NCI-H1417 (cell line): Measurements from ENCODE around the gene LRRC3.
A peak's percentile ranks its signal among the peaks of the same experiment; 100 is the strongest.
"Not testable (repeated sequence)": the region's sequence is repeated elsewhere in the genome, so short reads cannot be mapped to it uniquely, and the experiment has no call there.

Source experiments
- DNase-seq, 3 experiments: peaks; one replicate each; lab custom pipeline; 2025; lab: John Stamatoyannopoulos, UW

Gene LRRC3

GRCh38 chr21:44454747-44455523 is at the start of gene LRRC3:
Gene LRRC3 (plus strand): TSS chr21:44455510. CDS start chr21:44456645, 1,135 bp downstream.
- DNase-seq, result peak; percentile 85 to 95 (median 94)

DNA sequence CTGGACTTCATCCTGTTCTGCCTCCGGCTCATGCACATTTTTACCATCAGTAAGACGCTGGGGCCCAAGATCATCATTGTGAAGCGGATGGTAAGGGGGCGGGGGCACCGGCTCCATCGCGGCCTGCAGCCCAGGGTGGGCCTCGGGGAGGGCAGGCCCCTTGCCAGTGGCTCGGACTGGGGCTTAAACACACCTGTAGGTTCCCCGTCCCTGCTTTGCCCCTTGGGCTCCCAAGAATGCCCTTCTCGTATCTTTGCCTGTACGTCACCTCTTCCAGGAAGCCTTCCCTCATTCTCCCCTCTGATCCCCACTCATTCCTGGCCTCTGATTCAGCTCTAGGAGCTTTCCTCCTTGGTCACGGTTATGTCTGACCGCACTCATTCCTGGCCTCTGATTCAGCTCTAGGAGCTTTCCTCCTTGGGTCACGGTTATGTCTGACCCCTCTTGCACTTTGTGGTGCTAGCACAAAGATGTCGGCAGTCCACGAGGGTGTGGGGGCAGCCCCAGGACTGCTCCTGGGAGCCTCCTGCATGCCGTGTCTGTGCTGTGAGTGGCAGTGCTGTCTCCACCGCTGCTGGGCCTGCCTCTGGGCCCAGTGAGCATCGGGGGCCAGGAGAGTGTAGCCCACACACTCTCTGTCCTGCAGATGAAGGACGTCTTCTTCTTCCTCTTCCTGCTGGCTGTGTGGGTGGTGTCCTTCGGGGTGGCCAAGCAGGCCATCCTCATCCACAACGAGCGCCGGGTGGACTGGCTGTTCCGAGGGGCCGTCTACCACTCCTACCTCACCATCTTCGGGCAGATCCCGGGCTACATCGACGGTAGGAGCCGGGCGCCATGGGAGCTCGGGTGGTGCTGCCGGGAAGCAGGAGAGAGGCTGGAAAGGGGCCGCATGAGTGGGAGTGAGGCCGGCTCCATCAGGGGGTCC is 49.1 kb upstream of the LRRC3 start:
- no peak for DNase-seq

- DNase-seq, result no peak
These were observed 48.4 kb upstream of the LRRC3 start for GRCh38 chr21:44406953-44407352.

GRCh38 chr21:44407493-44407892 is 47.8 kb upstream of the LRRC3 start:
- DNase-seq, result no peak

- DNase-seq, result no peak
These were observed 47.1 kb upstream of the LRRC3 start for GRCh38 chr21:44408226-44408625.

GRCh38 chr21:44413566-44414290 is 41.6 kb upstream of the LRRC3 start:
- DNase-seq, result no peak

DNA sequence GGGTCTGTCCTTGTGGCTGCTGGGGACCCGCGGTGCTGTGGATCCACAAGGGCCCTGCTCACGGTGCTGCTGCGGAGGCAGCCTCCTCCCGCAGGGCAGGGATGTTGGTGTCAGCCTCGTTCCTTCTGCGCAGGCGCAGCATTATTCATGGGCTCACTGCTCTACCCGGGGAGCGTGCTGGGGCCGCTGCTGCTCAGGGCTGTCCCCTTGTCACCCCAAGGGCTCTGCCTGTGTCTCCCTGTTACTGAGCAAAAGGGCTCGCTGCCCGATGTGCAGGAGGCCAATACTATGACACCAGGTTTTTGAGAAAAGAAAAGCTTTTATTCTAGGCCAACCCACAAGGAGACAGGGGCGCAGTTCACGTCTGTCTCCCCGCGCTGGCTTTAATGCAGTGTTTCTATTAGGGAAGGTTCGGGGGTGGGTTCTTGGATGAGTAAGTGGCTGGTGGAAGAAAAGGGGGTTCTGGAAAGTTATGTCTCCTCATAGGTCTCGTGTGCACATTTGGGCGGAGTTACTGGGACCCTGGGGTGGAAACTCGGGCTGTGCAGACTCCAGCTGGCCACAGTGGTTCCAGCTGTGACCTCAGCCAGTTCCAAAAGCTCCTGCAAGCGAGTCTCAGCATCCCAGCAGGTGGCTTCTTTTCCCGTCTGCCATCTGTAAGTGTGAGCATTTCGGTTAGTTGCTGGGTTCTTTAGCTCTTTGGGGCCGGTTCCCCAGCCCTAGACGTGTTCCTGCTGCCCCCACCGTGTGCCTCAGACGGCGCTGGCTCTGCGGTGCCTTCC is 40.8 kb upstream of the LRRC3 start:
- no peak for DNase-seq

DNA sequence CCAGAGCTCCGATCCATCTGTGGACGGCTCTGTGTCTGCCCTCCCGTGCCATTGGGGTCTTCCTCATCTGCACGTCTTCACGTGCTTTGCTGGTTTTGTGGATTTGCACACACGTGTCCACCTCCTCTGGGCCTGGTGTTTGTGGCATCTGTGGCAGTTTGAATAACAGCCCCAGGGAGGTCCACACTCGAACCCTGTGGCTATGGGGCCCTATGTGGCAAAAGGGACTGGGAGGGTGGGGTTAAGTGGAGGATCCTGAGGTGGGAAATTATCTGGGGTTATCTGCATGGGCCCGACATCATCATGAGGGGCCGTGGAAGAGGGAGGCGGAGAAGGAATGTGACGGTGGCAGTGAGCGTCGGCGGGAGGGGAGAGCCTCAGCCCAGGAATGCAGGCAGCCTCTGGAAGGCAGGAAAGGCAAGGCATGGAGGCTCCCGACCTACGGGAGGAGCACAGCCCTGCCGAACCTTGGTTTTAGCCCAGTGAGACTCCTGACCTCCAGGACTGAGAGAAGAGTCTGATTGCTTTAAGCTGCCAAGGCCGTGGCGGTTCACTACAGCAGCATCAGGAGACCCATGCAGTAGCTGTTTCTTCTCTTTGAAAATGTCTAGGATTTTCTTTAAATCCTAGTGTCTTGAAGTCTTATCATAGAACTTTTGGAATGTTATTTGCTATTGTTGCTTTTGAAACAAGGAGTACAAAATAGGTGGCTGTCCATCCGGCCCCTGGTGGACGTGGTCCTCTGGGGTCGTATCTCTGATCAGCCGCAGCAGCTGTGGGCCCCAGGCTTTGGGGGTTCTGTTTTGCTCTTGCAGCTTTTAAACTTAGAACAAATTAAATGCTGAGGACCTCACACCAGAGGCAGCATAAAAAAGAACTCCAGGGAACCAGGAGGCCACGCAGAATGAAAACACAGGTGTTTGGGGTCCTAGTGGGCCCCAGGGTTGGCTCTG is 40.0 kb upstream of the LRRC3 start:
- no peak for DNase-seq

GRCh38 chr21:44416193-44416592 is 39.1 kb upstream of the LRRC3 start:
- DNase-seq, result no peak

GRCh38 chr21:44417621-44418107 is 37.6 kb upstream of the LRRC3 start:
- DNase-seq, result not testable (repeated sequence)

DNA sequence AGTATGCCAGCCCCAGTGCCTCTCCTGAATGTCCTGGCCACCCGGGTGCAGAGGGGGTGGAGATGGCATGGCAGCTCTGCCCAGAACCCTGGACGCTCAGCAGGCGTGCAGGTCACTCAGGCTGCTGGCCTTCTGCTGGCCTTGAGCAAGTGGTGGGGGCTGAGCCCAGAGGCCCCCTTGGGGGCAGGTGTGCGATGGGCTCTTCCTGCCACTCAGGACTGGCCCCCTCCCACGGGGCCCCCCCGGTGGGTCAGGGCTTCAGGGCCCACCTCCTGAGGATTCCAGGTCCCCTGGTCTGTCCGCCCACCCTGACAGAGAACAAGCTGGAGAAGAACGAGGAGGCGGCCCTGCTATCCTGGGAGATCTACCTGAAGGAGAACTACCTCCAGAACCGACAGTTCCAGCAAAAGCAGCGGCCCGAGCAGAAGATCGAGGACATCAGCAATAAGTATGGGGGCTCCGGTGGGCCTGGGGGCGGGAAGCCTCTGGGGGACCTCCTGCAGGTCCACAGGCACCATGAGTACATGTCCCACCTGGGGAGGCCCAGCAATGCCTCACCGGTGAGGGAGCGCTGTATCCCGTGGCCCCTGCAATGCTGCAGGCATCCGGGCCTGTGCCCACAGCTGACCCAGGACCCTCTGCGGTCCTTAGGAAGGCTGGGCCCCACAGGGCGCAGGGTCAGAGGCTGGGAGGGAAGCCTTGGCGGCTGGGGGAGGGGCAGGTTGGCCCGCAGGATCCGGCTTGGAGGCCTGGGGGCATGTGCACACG is 37.0 kb upstream of the LRRC3 start:
- DNase-seq, result no peak

DNA sequence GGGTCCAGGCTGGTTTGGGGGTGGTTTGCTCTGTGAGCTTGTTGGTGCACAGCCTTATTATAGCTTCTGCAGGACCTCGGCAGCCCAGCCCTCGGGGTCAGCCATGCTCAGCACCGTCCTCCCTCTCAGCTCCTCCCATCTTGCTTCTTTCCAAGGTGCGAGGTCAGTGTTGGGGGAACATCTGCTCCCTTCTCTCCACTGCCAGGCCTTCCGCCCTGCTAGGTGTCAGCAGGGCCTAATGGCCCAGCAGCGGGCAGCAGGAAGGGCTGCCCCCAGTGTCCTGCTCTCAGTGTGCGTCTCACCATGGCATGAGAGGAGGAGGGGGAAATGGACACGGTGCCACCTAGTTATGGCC is 36.5 kb upstream of the LRRC3 start:
- DNase-seq, result no peak

DNA sequence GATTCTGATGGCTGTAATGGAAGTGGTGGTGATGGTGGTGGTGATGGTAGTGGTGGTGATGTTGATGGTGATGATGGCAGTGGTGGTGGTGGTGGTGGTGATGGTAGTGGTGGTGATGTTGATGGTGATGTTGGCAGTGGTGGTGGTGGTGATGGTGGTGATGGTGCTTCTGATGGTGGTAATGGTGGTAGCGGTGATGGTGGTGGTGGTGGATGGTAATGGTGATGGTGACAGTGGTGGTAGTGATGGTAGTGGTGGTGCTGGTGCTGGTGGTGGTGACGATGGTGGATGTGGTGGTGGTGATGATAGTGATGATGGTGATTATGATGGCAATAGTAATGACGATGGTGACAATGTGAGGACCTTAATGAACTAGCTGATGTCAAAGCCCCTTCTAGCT is 35.6 kb upstream of the LRRC3 start:
- no peak for DNase-seq

GRCh38 chr21:44420416-44421205 is 34.7 kb upstream of the LRRC3 start:
- no peak for DNase-seq

GRCh38 chr21:44421901-44422840 is 33.1 kb upstream of the LRRC3 start:
- DNase-seq, result no peak

- DNase-seq, result no peak
These were observed 31.9 kb upstream of the LRRC3 start for GRCh38 chr21:44423312-44423821.

DNA sequence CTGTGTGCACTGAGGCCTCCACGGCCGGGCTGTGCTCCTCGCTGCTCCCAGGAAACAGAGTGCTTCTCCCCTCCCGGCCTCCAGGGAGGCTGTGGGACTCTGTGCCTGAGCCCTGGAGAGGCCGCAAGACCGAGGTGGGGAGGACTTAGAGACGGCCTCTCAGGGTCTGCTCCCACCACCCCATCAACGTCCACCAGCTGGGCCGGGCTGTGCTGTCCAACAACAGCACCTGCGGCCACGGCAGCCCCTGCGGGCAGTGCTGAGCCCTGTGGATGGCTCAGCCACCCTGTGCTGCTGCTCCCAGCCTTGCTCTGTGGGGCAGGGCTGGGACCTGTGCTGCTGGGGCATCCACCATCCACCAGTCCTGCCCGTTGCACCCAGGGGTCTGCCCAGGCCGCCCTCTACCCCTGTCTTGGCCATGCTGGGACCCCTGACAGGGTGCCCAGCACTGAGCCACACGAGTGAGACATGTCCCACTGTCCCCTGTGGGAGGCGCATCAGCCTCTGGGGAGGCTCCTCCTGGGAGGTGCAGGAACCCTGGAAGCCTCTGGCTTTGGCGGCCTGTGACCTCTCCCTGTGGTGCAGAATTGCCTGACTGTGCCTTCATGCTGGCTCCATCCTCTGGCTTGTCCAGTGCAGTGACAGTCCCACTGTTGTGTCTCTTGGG is 31.2 kb upstream of the LRRC3 start:
- no peak for DNase-seq
